Measurements from ENCODE around the gene VENTX. TPM values are rescaled to one million over a fixed set of nuclear protein-coding genes. Genes with fewer than 3 reads are reported as not detected.

VENTX gene
- total RNA-seq, 1 donor from 2014 or later, result not detected

DNA sequence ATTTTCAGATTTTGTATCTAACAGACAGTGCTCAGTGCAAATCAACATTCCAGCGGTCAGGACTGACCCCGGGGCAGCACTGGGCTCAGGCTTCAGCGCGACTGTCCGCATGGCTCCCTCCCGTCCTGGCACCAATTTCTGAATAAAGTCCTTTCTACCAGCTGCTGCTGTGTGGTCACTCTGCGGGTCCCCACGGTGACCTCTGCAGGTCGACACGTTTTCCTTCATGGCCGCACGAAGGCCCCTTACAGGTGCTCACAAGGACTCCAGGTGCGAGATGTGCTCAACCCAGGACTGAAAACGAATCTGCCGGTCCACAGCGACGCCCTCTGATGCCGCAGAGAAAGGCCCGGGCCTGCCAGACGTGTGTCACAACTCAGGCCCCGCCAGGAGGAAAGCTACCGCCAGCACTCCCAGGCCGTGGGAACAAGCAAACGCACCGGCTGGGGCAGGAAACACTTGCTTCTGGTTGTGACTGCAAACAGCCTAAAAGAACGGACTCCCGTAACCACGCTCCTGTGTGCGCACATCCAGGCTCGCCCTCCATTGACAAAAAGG, 11.3 kb upstream of the VENTX start:
- Mint-ChIP-seq H3K27me3 (ENCODE audit: unreplicated experiment) (peaks cover 30% of the 10 kb centered on the region), H3K36me3 (ENCODE audit: unreplicated experiment) (no peaks in the 10 kb centered on the region), H3K27ac (ENCODE audit: unreplicated experiment) (no peak overlapping the region), H3K4me3 (ENCODE audit: unreplicated experiment) (no peak overlapping the region), H3K4me1 (ENCODE audit: unreplicated experiment) (peaks cover 8% of the 10 kb centered on the region), H3K9me3 (ENCODE audit: unreplicated experiment) (no peaks in the 10 kb centered on the region)
- TF ChIP-seq, protein P1, sequence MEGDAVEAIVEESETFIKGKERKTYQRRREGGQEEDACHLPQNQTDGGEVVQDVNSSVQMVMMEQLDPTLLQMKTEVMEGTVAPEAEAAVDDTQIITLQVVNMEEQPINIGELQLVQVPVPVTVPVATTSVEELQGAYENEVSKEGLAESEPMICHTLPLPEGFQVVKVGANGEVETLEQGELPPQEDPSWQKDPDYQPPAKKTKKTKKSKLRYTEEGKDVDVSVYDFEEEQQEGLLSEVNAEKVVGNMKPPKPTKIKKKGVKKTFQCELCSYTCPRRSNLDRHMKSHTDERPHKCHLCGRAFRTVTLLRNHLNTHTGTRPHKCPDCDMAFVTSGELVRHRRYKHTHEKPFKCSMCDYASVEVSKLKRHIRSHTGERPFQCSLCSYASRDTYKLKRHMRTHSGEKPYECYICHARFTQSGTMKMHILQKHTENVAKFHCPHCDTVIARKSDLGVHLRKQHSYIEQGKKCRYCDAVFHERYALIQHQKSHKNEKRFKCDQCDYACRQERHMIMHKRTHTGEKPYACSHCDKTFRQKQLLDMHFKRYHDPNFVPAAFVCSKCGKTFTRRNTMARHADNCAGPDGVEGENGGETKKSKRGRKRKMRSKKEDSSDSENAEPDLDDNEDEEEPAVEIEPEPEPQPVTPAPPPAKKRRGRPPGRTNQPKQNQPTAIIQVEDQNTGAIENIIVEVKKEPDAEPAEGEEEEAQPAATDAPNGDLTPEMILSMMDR (IDR thresholded peaks at IDR 0.05), result no peak
- DNase-seq (ENCODE audit: extremely low spot score, unreplicated experiment), result no peak

DNA sequence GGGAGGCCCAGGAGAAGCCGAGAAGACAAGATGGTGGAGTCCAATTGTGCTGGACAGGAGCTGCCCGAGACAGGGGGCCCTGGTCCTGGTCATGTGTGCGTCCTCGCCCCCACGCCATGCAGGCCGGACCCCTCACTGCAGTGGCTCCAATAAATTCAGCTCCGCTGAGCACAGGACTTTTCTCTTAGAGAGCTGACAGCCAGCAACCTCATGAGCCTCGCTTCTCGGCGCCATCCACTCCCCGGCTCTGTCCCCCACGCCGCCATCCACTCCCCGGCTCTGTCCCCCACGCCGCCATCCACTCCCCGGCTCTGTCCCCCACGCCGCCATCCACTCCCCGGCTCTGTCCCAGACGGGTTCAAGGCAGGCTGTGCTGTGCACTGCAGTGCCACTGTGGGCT, 10.4 kb upstream of the VENTX start:
- Mint-ChIP-seq H3K27me3 (ENCODE audit: unreplicated experiment) (peaks cover 38% of the 10 kb centered on the region), H3K9me3 (ENCODE audit: unreplicated experiment) (no peaks in the 10 kb centered on the region), H3K36me3 (ENCODE audit: unreplicated experiment) (no peaks in the 10 kb centered on the region)

DNA sequence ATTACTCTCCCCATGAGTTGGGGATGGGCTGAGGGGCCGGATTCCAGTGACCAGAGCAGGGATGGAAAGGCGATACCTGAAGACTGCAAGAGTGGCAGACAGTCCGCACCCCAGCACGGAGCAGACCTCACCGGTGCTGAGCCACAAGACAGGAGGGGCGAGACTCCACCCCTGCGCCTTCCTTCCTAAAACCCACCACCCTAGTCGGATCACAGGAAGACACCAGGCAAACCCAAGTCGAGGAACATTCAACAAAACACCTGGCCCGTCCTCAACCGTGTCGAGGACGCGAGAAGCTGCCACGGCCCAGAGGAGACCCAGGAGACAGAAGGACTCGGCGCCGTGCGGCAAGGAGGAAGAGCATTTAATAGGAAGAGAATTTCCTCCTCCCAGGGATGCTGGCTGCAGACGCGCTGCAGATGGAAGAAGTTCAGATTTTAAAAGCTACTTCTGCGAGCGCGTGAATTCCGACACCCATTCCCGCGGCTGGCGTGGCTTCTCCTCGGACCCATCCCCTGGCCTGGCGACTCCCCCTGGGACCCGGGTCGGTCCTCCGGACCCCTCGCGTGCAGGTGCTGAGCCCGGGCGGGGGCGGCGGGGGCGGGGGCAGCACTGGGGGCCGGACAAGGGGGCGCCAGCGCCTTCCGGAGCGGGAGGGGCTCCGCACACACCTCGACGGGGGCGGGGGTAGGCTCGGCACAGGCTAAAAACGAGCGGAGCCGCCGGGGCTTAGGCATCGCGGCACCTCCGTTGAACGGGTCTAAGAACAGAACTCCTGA, 8.2 kb upstream of the VENTX start:
- Mint-ChIP-seq H3K4me3 (ENCODE audit: unreplicated experiment) (no peak overlapping the region), H3K27ac (ENCODE audit: unreplicated experiment) (no peak overlapping the region), H3K27me3 (ENCODE audit: unreplicated experiment) (peaks cover 59% of the 10 kb centered on the region), H3K4me1 (ENCODE audit: unreplicated experiment) (peaks cover 12% of the 10 kb centered on the region), H3K9me3 (ENCODE audit: unreplicated experiment) (no peaks in the 10 kb centered on the region), H3K36me3 (ENCODE audit: unreplicated experiment) (no peaks in the 10 kb centered on the region)
- TF ChIP-seq, protein P1 (IDR thresholded peaks at IDR 0.05), result no peak
- DNase-seq (ENCODE audit: extremely low spot score, unreplicated experiment), result no peak

More for the DNA sequence above, 10.4 kb upstream of the VENTX start:
- DNase-seq (ENCODE audit: extremely low spot score, unreplicated experiment), result no peak
- Mint-ChIP-seq H3K4me3 (ENCODE audit: unreplicated experiment) (no peak overlapping the region), H3K27ac (ENCODE audit: unreplicated experiment) (no peak overlapping the region), H3K4me1 (ENCODE audit: unreplicated experiment) (peaks cover 12% of the 10 kb centered on the region)
- TF ChIP-seq, protein P1 (IDR thresholded peaks at IDR 0.05), result no peak

DNA sequence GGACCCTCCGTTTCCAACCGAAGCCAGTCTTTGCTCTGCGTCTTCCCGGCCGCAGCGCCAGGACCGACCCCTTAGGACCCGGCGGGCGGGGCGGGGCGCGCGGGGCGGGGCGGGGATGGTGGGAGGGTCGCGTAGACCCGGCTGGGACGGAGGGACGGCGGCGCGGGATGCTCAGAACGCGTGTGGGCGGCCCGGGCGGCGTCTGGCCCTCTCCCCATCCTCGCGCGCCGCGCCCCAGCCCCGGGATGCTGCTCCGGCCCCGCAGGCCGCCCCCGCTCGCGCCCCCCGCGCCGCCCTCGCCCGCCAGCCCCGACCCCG, 7.7 kb upstream of the VENTX start, which contains the start of gene UTF1:
Gene UTF1 (plus strand): TSS at position 174 of the 318 bp plus-strand sequence. CDS start 72 bp downstream, at position 246.
- DNase-seq (ENCODE audit: extremely low spot score, unreplicated experiment), result no peak
- no peaks in the 10 kb centered on the region for H3K9me3 Mint-ChIP-seq (ENCODE audit: unreplicated experiment)
- H3K4me1 Mint-ChIP-seq (ENCODE audit: unreplicated experiment), result peaks cover 14% of the 10 kb centered on the region
- H3K27me3 Mint-ChIP-seq (ENCODE audit: unreplicated experiment), result peaks cover 63% of the 10 kb centered on the region
- H3K4me3 Mint-ChIP-seq (ENCODE audit: unreplicated experiment), result no peak within 1 kb of the TSS
- no peaks in the 10 kb centered on the region for H3K36me3 Mint-ChIP-seq (ENCODE audit: unreplicated experiment)
- no peak within 1 kb of the TSS for H3K27ac Mint-ChIP-seq (ENCODE audit: unreplicated experiment)
- TF ChIP-seq, protein P1 (IDR thresholded peaks at IDR 0.05), result no peak

DNA sequence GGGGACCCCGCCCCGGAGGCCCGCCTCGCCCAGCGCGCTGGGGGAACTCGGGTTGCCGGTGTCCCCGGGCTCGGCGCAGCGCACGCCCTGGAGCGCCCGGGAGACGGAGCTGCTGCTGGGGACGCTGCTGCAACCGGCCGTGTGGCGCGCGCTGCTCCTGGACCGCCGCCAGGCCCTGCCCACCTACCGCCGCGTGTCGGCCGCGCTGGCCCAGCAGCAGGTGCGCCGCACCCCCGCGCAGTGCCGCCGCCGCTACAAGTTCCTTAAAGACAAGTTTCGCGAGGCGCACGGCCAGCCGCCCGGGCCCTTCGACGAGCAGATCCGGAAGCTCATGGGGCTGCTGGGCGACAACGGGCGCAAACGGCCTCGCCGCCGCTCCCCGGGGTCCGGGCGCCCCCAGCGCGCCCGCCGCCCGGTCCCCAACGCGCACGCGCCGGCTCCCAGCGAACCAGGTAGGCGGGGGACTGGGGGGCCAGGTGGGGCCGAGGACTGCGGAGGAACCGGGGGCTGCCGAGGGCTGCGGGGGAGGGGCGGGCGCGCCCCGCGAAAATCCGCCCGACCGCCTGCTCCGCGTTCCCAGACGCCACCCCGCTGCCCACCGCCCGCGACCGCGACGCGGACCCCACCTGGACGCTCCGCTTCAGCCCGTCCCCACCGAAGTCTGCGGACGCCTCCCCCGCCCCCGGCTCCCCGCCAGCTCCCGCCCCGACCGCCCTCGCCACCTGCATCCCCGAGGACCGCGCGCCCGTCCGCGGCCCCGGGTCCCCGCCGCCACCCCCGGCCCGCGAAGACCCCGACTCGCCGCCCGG, 7.1 kb upstream of the VENTX start:
- H3K4me1 Mint-ChIP-seq (ENCODE audit: unreplicated experiment), result peaks cover 16% of the 10 kb centered on the region
- H3K4me3 Mint-ChIP-seq (ENCODE audit: unreplicated experiment), result no peak overlapping the region
- no peaks in the 10 kb centered on the region for H3K36me3 Mint-ChIP-seq (ENCODE audit: unreplicated experiment)
- no peaks in the 10 kb centered on the region for H3K9me3 Mint-ChIP-seq (ENCODE audit: unreplicated experiment)
- TF ChIP-seq, protein P1 (IDR thresholded peaks at IDR 0.05), result no peak
- DNase-seq (ENCODE audit: extremely low spot score, unreplicated experiment), result no peak
- no peak overlapping the region for H3K27ac Mint-ChIP-seq (ENCODE audit: unreplicated experiment)
- peaks cover 64% of the 10 kb centered on the region for H3K27me3 Mint-ChIP-seq (ENCODE audit: unreplicated experiment)

Data from osteocyte (in vitro differentiated cells).